Measurements from ENCODE around the gene ATG4B.
"Not testable (repeated sequence)": the region's sequence is repeated elsewhere in the genome, so short reads cannot be mapped to it uniquely, and the experiment has no call there.

Gene ATG4B

DNA sequence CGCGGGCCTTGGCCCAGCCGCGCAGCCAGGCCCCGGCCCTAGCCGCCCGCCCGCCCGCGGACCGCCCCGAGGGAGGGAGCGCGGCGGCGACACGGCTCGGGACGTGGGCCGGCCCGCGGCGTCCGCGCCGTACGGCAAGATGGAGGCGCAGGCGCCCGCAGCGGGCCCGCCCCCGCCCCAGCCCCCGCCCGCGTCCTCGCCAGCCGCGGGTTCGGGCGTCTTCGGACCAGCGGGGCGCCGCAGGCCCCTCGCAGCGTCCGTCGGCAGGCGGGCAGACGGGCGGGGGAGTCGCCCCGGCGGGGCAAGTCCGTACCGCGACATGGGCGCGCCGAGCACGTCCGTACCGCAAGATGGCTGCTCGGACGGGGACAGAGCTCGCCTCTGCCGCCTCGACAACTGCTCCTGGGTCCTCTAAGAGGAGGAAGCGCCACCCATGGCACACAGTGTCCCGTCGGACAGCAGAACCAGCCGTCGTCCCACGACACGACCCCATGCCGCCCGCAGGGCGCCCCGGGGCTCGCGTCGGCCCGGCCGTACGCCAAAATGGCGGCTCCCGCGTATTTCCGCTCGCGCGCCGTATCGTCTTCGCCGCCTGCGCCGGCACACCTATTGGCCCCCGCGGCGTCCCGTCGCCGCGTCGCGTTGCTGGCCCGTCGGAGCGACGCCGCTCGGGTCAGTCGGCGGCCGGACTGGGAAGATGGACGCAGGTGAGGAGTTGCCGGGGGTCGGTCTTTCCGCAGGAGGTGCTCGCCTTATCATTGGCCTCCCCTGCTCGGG is at the start of gene ATG4B, which contains the start of gene THAP4:
TSS of gene ATG4B (plus strand) at position 676 of the 777 bp plus-strand sequence. CDS start at position 698, 22 bp downstream.
TSS of gene THAP4 (minus strand) at position 141 of the 777 bp plus-strand sequence. CDS start 141 bp downstream, outside the sequence.
- no peak for FAIRE-seq

DNA sequence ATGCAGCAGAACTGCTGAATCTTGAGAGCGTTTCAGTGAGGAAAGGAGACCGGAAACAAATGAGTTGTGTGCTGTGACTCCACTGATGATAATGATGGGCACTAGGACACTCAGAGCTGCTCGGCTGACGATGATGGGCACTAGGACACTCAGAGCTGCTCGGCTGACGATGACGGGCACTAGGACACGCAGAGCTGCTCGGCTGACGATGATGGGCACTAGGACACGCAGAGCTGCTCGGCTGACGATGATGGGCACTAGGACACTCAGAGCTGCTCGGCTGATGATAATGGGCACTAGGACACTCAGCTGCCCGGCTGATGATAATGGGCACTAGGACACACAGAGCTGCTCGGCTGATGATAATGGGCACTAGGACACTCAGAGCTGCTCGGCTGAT is 47.6 kb upstream of the ATG4B start:
- FAIRE-seq, result not testable (repeated sequence)

DNA sequence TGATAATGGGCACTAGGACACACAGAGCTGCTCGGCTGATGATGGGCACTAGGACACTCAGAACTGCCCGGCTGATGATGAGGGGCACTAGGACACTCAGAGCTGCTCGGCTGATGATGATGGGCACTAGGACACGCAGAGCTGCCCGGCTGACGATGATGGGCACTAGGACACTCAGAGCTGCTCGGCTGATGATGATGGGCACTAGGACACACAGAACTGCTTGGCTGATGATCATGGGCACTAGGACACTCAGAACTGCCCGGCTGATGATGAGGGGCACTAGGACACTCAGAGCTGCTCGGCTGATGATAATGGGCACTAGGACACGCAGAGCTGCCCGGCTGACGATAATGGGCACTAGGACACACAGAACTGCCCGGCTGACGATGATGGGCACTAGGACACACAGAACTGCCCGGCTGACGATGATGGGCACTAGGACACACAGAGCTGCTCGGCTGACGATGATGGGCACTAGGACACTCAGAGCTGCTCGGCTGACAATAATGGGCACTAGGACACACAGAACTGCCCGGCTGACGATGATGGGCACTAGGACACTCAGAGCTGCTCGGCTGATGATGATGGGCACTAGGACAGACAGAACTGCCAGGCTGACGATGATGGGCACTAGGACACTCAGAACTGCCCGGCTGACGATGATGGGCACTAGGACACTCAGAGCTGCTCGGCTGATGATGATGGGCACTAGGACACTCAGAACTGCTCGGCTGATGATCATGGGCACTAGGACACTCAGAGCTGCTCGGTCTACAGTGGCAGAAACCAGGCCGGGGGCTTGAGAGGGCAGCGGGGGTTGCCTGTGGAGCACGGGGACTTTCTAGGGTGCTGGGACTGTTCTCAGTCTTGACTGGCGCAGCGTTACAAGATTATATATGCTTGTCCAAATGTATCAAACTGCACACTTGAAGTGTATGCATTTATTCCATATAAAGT is 46.7 kb upstream of the ATG4B start:
- not testable (repeated sequence) for FAIRE-seq

DNA sequence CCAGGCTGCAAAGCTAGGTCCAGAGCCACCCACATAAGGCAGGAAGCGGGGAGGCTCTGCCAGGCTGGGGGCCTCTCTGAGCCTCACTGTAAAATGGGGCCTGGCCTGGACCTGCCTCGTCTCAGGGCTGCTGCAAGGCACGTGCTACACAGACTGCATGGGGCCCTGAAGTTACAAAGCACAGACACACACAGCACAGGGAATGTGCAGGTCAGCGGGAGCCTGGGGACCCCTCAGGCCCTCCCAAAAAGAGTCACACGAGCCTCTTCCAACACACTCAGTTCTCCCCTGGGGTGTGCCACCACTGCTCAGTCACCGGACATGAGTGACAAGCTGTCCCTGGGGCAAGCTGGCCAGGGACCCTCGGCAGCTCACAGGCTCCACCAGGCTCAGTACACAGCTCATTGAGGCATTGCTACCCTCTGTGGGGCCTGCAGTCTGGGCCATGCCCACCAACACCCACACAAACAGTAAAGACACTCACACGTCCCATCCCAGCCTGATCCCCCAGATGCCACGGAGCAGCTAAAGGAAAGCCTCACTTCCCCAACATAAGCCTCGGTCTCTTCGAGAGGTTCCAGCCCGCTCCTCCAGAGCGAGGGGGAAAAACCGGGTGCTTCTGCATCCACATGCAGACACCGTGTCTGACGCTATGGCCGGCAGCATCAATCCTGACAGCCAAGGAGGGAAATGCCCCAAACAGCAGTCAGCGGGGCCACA is 45.2 kb upstream of the ATG4B start:
- no peak for FAIRE-seq

DNA sequence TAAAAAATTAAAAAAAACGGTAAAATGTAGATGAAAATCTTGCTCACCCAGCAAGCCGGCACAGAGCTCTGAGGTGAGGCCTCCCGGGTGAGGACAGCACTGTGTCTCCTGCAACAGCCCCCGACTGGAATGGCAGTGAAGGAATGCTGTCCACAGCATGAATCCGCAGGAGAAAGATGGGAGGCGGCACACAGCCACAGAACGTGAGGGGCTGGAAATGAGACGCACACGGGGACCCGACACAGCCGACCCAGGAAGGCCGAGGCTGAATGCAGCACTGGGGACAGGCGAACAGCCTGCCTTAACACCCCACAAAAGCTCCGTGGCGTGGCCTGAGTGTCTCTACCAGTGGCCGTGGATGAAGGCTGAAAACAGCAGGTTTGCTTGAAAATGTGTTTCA is 44.2 kb upstream of the ATG4B start:
- FAIRE-seq, result no peak

DNA sequence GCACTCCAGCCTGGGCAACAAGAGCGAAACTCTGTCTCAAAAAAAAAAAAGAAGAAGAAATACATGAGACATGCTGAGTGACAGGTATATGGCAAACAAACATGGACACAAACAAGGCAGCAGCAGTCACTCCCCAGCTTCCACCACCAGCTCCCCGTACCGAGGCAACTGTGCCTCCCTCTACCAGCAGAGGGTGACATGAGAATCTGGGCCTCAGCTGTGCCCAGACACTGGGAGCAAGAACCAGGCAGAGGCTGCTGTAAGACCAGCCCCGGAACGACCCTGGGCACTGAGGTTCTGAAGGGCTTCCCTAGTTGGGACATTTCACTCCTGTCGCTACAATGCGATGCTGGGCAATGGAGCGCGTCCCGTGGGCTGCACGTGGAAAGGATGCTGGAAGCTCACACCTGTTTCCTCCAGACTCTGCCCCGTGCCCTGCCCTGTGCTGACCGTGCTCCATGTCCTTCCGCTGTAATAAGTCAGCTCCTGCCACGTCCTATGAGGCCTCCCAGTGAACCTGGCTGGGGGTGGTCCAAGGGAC is 41.8 kb upstream of the ATG4B start:
- FAIRE-seq, result no peak

DNA sequence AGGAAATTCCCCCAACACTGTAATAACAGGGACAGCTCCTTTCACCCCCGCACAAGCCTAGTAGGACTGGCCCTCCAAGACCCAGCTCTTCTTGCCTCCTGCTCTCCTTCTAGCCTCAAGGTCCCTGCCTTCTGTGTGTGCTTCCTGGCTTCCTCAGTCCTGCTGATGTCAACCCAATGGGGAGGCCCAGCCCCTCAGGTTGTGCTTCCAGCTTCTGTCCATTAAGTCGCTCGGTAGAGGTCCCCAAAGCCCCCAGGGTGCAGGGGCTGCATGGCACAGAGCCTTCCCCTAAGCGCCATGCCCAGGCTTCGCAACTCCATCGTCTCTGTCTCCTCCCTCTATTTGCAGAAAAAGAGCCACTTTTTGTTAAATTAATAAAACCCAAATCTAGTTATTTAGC is 39.9 kb upstream of the ATG4B start:
- FAIRE-seq, result no peak

DNA sequence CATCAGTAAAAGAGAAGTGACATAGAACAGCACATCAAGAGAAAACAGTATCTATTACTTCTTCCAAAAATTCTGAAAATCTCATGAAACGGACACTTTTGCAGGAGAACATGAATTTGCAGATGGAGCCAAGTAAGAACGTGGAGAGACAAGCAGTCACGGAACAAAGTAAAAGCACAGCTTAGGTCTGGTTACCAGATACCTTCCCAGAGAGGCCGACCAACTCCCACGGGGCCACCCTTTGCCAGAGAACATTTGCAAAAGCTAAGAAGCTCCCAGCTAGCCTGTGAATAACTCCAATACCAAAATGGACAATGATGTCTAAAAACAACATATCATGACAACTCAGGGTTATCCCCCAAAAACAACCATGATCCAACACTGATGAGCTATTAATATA is 39.4 kb upstream of the ATG4B start:
- no peak for FAIRE-seq

DNA sequence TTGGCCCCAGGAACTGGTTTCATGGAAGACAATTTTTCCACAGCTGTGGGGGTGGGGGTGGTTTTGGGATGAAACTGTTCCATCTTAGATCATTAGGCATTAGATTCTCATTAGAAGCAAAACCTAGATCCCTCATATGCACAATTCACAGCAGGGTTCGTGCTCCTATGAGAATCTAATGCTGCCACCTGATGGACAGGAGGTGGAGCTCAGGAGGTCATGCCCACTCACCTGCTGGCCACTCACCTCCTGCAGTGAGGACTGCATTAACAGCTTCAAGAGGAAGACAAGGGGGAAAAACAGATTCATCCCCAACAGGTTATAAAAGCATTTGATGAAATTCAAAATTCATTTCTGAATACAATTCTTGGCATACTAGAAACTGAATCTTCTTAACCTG is 39.0 kb upstream of the ATG4B start:
- no peak for FAIRE-seq

DNA sequence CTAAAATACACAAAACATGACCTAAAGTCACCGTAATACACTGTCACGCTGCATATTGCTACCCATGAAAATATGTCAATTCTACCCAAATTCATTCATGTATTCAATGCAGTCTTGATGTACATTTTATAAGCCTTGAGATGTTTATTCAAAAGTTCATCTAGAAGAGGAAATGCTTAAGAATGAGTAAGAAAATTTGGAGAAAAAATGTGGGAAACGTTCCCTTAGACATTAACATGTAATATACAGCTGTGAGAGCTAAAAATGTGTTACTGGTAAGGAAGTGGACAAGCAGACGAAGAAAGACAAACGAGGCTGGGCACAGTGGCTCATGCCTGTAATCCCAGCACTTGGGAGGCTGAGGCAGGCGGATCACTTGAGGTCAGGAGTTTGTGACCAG is 37.9 kb upstream of the ATG4B start:
- no peak for FAIRE-seq

DNA sequence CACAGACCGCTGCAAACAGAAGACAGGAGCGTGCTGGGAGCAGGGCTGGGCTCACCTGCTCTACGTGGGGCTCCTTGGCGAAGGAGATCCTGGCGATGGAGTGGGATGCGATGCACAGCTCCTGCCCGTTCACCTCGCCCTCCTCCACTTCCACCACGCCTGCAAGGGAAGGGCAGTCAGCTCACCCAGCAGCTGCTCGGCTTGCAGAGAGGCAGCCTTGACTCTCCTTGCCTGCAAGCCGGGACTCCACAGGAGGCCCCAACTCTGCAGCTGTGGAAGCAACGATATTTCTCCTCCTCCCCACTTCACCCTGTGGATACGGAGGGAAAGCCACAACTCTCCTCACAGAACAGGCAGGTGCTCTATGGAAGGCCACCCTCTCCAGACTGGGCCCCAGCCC is 35.7 kb upstream of the ATG4B start:
- FAIRE-seq, result no peak

DNA sequence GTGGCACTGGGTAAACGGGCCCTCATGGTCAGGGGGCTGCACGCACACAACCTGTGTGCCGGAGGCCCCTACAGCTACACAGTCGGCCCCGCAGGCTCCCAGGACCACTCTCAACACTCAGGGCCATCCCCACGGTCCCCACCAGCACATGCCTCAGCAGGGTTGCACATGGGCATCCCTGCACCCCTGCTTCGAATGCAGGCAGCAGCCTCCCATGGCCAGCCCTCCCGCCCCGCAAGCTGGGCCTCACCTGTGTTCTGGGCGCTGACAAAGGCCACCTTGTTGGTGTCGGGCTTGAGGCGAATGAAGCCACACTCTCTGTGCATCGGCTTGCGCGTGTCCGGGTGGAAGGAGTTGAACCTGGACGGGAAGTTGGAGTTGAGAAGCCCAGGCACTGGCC is 34.8 kb upstream of the ATG4B start:
- FAIRE-seq, result no peak

DNA sequence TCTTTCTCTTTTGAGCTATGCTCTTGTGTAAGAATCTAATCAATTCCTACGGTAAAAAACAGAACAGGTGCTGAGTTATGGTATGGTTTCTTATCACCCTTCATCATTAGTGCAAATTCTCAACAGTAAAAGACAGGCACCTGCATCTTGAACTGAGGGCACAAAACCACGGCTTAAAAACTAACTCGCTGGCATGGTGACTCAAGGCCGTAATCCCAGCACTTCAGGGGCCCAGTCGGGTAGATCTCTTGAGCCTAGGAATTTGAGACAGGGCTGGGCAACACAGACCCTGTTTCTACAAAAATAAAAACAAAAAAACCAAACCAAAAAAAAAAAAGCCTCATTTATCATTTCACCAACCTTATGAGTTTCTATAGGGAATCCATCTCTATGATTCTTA is 33.8 kb upstream of the ATG4B start:
- FAIRE-seq, result no peak

DNA sequence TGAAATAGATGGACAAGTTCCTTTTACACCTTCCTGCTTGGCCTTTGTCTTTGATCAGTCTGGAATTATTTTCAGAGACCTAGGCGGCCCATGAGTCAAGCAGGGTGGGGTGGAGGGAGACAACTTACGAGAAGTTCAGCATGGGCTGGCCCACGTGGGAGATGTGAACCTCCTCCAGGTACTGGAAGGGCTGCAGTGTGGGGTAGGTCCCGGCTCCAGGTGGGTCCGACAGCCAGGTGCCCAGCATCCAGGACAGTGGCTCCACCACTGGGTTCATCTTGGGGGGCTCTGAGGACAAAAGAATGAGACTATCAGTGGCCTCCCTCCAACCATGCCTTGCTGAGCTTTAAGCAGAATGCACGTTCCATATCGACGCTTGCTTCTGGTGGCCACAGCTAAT is 31.3 kb upstream of the ATG4B start:
- no peak for FAIRE-seq

DNA sequence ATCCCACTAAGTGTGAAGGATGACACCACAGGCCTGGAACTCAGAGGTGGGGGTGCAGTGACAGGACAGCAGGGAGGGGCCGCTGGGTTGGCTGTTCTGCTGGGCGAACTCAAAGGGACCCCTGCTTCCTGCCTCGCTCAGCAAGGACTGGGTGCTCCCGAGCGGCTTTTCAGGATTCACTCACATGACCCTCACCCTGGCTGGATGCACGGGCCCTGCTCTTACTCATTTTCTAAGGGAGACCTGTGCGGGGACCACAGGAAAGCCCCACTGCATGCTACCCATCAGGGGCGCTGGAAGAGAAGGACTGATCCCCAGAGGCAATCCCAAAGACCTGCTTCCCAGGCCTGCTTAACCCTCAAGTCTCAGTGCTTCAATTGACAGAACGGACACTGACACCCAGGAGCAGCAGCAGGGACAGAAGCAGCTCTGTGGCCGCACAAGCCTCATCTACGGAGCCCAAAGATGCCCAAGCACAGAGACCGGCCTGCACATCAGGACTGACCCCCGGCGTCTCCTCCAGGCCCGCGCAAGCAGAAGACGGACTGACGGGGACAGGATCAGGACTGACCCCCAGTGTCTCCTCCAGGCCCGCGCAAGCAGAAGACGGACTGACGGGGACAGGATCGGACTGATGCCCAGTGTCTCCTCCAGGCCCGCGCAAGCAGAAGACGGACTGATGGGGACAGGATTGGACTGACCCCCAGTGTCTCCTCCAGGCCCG is 30.2 kb upstream of the ATG4B start:
- no peak for FAIRE-seq

DNA sequence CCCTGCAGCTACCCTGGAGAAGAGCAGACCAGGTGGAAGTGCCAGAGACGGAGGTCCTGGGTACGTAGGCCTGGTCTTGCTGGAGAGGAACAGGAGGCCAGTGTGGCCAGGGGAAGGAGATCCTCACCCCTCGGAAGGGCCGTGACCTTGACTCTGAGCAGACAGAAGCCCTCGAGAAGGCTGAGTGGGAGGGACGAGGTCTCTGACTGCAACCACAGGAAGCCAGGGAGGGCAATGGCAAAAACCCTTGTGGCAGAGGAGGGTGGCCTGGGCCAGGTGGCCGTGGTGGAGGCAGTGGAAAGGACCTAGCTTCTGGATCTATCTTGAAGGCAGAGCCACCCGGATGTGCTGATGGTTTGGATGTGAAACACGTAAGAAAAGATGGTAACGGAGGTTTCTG is 28.6 kb upstream of the ATG4B start:
- FAIRE-seq, result no peak

DNA sequence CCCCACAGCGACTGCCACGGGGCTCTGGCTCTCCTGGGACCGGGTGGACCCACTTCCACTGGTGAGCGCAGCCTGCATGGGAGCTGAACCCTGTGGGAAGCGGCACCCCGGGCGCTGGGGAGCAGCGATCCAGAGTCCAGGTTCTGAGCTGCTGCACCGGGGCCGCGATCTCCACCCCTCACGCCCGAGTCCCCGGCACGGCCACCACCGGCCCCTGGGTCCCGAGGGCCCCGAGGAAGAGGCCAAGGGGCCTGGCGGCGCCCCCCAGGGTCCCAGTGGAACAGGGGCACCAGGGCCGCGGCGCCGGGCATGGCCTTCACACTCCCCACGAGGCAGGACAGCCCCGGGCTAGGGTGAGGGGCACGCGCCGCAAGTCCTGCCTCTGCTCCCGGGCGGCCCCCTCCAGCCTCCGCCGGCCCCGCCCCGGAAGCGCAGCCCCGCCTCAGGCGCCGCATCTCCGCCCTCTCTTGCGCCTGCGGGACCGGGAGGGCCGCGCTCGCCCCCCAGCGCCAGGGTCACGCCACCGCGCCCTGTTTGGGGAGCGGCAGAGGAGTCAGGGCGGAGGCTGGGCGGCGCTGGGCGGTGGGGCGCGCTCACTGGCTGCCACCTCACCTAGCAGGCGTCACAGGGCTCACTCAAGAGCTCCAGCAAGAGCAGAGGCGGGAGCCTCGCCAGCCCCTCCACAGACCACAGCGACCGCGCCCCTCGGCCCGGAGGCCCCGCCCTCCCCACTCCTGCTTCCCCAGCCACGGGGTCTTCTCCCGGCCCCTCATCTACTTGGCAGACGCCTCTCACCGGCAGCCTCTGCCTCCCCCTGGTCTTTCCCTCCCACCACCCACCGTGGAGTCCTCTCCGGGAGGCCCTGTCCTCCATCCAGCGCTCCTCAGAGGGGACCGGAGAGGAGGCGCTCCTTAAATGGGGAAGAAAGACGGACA is 27.4 kb upstream of the ATG4B start:
- FAIRE-seq, result no peak

DNA sequence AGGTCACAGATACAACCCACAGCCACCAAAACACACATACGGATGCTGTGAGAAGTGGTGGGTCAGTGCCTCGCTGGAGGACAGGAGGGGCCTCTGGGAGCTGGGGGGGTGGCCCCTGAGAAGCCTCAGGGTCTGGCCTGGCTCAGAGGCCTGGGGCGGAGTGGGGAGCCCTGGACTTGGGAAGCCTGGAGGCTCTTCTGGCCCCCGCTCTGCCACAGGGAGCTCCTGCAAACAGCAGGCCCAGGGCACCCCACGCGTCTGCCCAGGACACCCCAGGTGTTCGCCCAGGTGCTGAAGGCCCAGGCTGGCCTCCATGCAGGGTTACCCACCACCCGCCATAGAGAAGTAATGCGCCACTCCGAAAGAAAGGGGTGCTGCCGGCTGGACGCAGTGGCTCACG is 26.4 kb upstream of the ATG4B start:
- no peak for FAIRE-seq

DNA sequence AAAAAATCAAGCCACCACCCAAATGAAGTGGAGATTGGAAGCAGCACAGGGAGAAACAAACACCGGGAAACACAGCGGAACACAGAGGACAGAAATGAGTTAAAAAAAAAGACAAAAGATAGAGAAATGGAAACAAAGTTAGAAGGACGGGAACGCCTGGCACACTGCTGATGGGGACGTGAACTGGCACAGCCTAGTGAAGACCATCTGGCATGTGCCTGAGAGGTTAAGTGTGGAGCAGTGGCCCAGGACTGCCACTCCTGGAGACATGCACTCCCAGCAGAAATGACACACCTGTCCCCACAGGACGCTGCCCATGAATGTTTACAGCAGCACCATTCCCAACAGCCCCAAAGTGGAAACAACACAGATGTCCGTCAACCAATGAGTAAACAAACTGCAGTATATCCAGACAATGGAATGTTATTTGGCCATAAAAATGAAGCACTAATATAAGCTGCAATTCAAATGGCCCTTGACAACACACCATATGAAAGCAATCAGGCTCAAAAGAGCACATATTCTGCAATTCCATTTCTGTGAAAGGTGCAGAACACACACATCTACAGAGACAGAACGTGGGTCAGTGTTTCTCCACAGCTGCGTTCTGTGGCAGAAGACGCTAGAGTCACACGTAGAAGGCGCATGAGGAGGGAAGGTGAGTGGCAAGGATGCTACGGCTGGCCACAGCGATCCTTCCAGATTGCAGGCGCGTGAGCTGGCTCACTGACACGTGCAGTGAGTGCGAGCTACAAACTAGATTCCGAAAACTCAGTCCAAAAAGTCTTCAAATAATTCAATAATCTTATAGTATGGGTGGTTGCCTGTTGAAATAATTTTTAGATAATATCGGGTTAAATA is 25.1 kb upstream of the ATG4B start:
- no peak for FAIRE-seq

Data from TTC549 (cell line).